HepG2 (cell line): ENCODE data around the gene MRPS25. TPM values are rescaled to one million over a fixed set of nuclear protein-coding genes. Genes with fewer than 3 reads are reported as not detected.

ENCODE experiments used
- CHD4 ChIP-seq: fragments of 200-600 bp; sonication (generic); IDR thresholded peaks from 2 replicates; pipeline ENCODE4 v1.7.0; 2017; ENCODE audit warnings: mild to moderate bottlenecking, low read length, borderline replicate concordance
- E2F1 ChIP-seq: sonication (generic); formaldehyde crosslinking; IDR thresholded peaks from 2 replicates; pipeline ENCODE4 v1.5.0; 2020; ENCODE audit warnings: missing genetic modification reagents
- FOXC1 ChIP-seq: sonication (generic); formaldehyde crosslinking; IDR thresholded peaks from 2 replicates; pipeline ENCODE4 v1.8.0; 2022; ENCODE audit warnings: mild to moderate bottlenecking, missing genetic modification reagents, borderline replicate concordance
- HOXD1 ChIP-seq: sonication (generic); formaldehyde crosslinking; IDR thresholded peaks from 2 replicates; pipeline ENCODE4 v1.5.0; 2020; ENCODE audit warnings: missing genetic modification reagents
- MAFF ChIP-seq: IDR thresholded peaks from 2 replicates; pipeline ENCODE4 v1.6.1; 2011; ENCODE audit warnings: low read depth, low read length, improper control_type of control experiment
- MAX ChIP-seq: IDR thresholded peaks from 2 replicates; pipeline ENCODE4 v1.6.1; 2012; ENCODE audit warnings: inconsistent platforms
- MEIS2 ChIP-seq: sonication (generic); formaldehyde crosslinking; IDR thresholded peaks from 2 replicates; pipeline ENCODE4 v1.9.0; 2021; ENCODE audit warnings: mild to moderate bottlenecking, missing genetic modification reagents
- NFAT5 ChIP-seq: sonication (generic); formaldehyde crosslinking; IDR thresholded peaks from 2 replicates; pipeline ENCODE4 v1.4.0; 2020; ENCODE audit warnings: missing genetic modification reagents
- PHF8 ChIP-seq: sonication (generic); formaldehyde crosslinking; IDR thresholded peaks from 2 replicates; pipeline ENCODE4 v1.5.0; 2020; ENCODE audit warnings: missing genetic modification reagents
- SCMH1 ChIP-seq: sonication (generic); formaldehyde crosslinking; IDR thresholded peaks from 2 replicates; pipeline ENCODE4 v1.9.0; 2021; ENCODE audit warnings: missing genetic modification reagents, mild to moderate bottlenecking, borderline replicate concordance
- SMC3 ChIP-seq: IDR thresholded peaks from 2 replicates; pipeline ENCODE4 v1.6.1; 2011; ENCODE audit warnings: low read length, improper control_type of control experiment
- ZIK1 ChIP-seq: sonication (generic); formaldehyde crosslinking; IDR thresholded peaks from 2 replicates; pipeline ENCODE4 v1.5.0; 2020; ENCODE audit warnings: mild to moderate bottlenecking, low read depth, missing genetic modification reagents, borderline replicate concordance
- ZNF225 ChIP-seq: sonication (generic); formaldehyde crosslinking; IDR thresholded peaks from 2 replicates; pipeline ENCODE4 v1.4.0; 2020; ENCODE audit warnings: mild to moderate bottlenecking, missing genetic modification reagents
- ZNF280B ChIP-seq: sonication (generic); formaldehyde crosslinking; IDR thresholded peaks from 2 replicates; pipeline ENCODE4 v1.5.0; 2020; ENCODE audit warnings: missing genetic modification reagents, mild to moderate bottlenecking, borderline replicate concordance
- ZNF510 ChIP-seq: sonication (generic); formaldehyde crosslinking; IDR thresholded peaks from 2 replicates; pipeline ENCODE4 v1.4.0; 2020; ENCODE audit warnings: low read depth, mild to moderate bottlenecking, missing genetic modification reagents
- ZNF574 ChIP-seq: sonication (generic); formaldehyde crosslinking; IDR thresholded peaks from 2 replicates; pipeline ENCODE4 v1.4.0; 2020; ENCODE audit warnings: missing genetic modification reagents
- ZNF724P ChIP-seq: sonication (generic); formaldehyde crosslinking; IDR thresholded peaks from 2 replicates; pipeline ENCODE4 v1.8.0; 2022; ENCODE audit warnings: missing genetic modification reagents, borderline replicate concordance
- ZZZ3 ChIP-seq: sonication (generic); formaldehyde crosslinking; IDR thresholded peaks from 2 replicates; pipeline ENCODE4 v1.4.0; 2020; ENCODE audit warnings: missing genetic modification reagents, mild to moderate bottlenecking, borderline replicate concordance
- polyA plus RNA-seq, 8 experiments: library from polyadenylated mRNA; depleted of rRNA in 3 of 8; stranded (reverse) in 7 of 8; unstranded in 1 of 8; fragments of >200 nt; fragmentation: Illumina TruSeq in 4 of 8; extraction: Trizol in 4 of 8; gene quantifications; 2 replicates each; pipeline versions ENCODE4 v1.2.1 to v1.2.3, GENCODE V29; 2011 to 2016; ENCODE audit warnings: low read depth in 4 of 8, missing spikeins in 1 of 8, mixed read lengths in 1 of 8; ENCODE audit not compliant: insufficient read depth in 1 of 8
- total RNA-seq, 5 experiments: library from RNA; depleted of rRNA; stranded (reverse); fragments of >200 nt; fragmentation: Illumina TruSeq; extraction: Trizol; gene quantifications; 2 replicates each; pipeline ENCODE4 v1.2.3, GENCODE V29; 2016; ENCODE audit warnings: low read depth in 1 of 5

Gene MRPS25
- total and polyA plus RNA-seq, 2 of the 13 experiments (the other 11 are each of a cell fraction or from before 2014, with no cell fraction given) = 60.1 to 74.3 TPM

GRCh38 chr3:15064835-15065549 is at the start of gene MRPS25 (continued):
- 0 out of 2 replicates have a peak, but pooled peaks have one; percentile 65 for TF ChIP-seq NFAT5
- no peak for TF ChIP-seq ZNF280B
- peak; percentile 49; the same call in 1 of the 2 replicates for TF ChIP-seq MEIS2 (CRISPR knock-in tag)
- TF ChIP-seq ZIK1 (CRISPR knock-in tag) = peak; percentile 85; the same call in 1 of the 2 replicates
- peak; percentile 89 for TF ChIP-seq ZNF574 (CRISPR knock-in tag)
- TF ChIP-seq PHF8 (CRISPR knock-in tag) = peak; percentile 99
- no peak for TF ChIP-seq HOXD1 (CRISPR knock-in tag)
- peak; percentile 95 for TF ChIP-seq MAX
- peak; percentile 47; the same call in 1 of the 2 replicates for TF ChIP-seq ZNF225 (CRISPR knock-in tag)
- peak; percentile 67; the same call in 1 of the 2 replicates for TF ChIP-seq ZNF510 (CRISPR knock-in tag)
- TF ChIP-seq MAFF = no peak
- peak; percentile 76; the same call in 1 of the 2 replicates for TF ChIP-seq ZNF724P (CRISPR knock-in tag)
- peak; percentile 84 for TF ChIP-seq E2F1
- TF ChIP-seq FOXC1 = peak; percentile 90
- no peak for TF ChIP-seq CHD4
- TF ChIP-seq SMC3 = no peak
- TF ChIP-seq SCMH1 (CRISPR knock-in tag) = no peak
- TF ChIP-seq ZZZ3 (CRISPR knock-in tag) = no peak
